Uterus (tissue), 2 donors: Measurements from ENCODE around the gene SLC6A15.

ENCODE experiments used
- POLR2A ChIP-seq, 2 donors: fragments of 450-650 bp; IDR thresholded peaks; one replicate each; pipeline ENCODE4 v1.6.1; 2016; ENCODE audit warnings: antibody characterized with exemption in 2 of 2, mild to moderate bottlenecking in 1 of 2, moderate library complexity in 1 of 2
- TF ChIP-seq, protein P1 (sequence below), 4 experiments: fragments of 200-600 bp in 2 of 4; fragments of 450-650 bp in 2 of 4; sonication (generic) in 2 of 4; IDR thresholded peaks; one replicate each; pipeline ENCODE4 v1.5.1; 2016 to 2019; ENCODE audit warnings: antibody characterized with exemption in 4 of 4, mild to moderate bottlenecking in 2 of 4, moderate library complexity in 1 of 4

DNA sequence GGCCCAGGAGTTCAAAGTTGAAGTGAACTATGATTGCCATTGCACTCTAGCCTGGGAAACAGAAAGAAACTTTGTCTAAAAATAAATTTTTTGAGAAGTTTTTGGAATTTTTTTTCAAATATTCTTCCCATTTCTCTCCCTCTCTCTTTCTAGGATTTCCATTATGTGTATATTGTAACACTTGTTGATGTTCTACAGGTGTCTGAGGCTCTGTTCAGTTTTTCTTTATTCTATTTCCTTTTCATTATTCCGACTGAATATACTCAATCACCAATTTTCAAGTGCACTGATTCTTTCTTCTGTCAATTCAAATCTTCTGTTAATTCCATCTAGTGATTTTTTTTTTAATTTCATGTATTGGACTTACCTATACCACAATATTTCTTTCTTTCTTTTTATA lies 48.3 kb upstream of the SLC6A15 start:
- TF ChIP-seq, protein P1, sequence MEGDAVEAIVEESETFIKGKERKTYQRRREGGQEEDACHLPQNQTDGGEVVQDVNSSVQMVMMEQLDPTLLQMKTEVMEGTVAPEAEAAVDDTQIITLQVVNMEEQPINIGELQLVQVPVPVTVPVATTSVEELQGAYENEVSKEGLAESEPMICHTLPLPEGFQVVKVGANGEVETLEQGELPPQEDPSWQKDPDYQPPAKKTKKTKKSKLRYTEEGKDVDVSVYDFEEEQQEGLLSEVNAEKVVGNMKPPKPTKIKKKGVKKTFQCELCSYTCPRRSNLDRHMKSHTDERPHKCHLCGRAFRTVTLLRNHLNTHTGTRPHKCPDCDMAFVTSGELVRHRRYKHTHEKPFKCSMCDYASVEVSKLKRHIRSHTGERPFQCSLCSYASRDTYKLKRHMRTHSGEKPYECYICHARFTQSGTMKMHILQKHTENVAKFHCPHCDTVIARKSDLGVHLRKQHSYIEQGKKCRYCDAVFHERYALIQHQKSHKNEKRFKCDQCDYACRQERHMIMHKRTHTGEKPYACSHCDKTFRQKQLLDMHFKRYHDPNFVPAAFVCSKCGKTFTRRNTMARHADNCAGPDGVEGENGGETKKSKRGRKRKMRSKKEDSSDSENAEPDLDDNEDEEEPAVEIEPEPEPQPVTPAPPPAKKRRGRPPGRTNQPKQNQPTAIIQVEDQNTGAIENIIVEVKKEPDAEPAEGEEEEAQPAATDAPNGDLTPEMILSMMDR (IDR thresholded peaks at IDR 0.05), result no peak
- no peak for TF ChIP-seq POLR2A (IDR thresholded peaks at IDR 0.05)
